ENCODE measurements around the gene PHLDB2.

The PHLDB2 gene

GRCh38 chr3:111885578-111885977 lies 26.5 kb downstream of the PHLDB2 start:
- DNase-seq = no peak

- no peak for DNase-seq
Observed at GRCh38 chr3:111890051-111890580, 31.1 kb downstream of the PHLDB2 start.

- DNase-seq = no peak
Observed at GRCh38 chr3:111892070-111892469, 33.0 kb downstream of the PHLDB2 start.

GRCh38 chr3:111895071-111895470 lies 36.0 kb downstream of the PHLDB2 start:
- no peak for DNase-seq

GRCh38 chr3:111899966-111900365 lies 40.9 kb downstream of the PHLDB2 start:
- no peak for DNase-seq

GRCh38 chr3:111901637-111902036 lies 42.6 kb downstream of the PHLDB2 start:
- no peak for DNase-seq

GRCh38 chr3:111902534-111902933 lies 43.5 kb downstream of the PHLDB2 start:
- no peak for DNase-seq

- no peak for DNase-seq
Observed at GRCh38 chr3:111903067-111903511, 44.0 kb downstream of the PHLDB2 start.

- DNase-seq = no peak
Observed at GRCh38 chr3:111904376-111905241, 45.5 kb downstream of the PHLDB2 start.

- no peak for DNase-seq
Observed at GRCh38 chr3:111906656-111907055, 47.6 kb downstream of the PHLDB2 start.

- no peak for DNase-seq
Observed at GRCh38 chr3:111907151-111907550, 48.1 kb downstream of the PHLDB2 start.

- no peak for DNase-seq
Observed at GRCh38 chr3:111910806-111911205, 51.7 kb downstream of the PHLDB2 start.

GRCh38 chr3:111911446-111911845 lies 52.4 kb downstream of the PHLDB2 start:
- DNase-seq = no peak

- DNase-seq = no peak
Observed at GRCh38 chr3:111913163-111913763, 54.2 kb downstream of the PHLDB2 start.

GRCh38 chr3:111915905-111916304 lies 56.8 kb downstream of the PHLDB2 start:
- no peak for DNase-seq

GRCh38 chr3:111917300-111917699 lies 58.2 kb downstream of the PHLDB2 start:
- no peak for DNase-seq

- no peak for DNase-seq
Observed at GRCh38 chr3:111919370-111920065, 60.5 kb downstream of the PHLDB2 start.

- DNase-seq = no peak
Observed at GRCh38 chr3:111921181-111921580, 62.1 kb downstream of the PHLDB2 start.

- DNase-seq = no peak
Observed at GRCh38 chr3:111923095-111923771, 64.2 kb downstream of the PHLDB2 start.

- DNase-seq = no peak
Observed at GRCh38 chr3:111923806-111924205, 64.7 kb downstream of the PHLDB2 start.

GRCh38 chr3:111924283-111924682 lies 65.2 kb downstream of the PHLDB2 start:
- peak; percentile 45 for DNase-seq

- no peak for DNase-seq
Observed at GRCh38 chr3:111926266-111926676, 67.2 kb downstream of the PHLDB2 start.

GRCh38 chr3:111928613-111929012 lies 69.5 kb downstream of the PHLDB2 start:
- no peak for DNase-seq
